Measurements from ENCODE around the gene SV2C.

GRCh38 chr5:76155536-76155935, 72.4 kb downstream of the SV2C start:
- no peak for TF ChIP-seq CTCF (IDR thresholded peaks at IDR 0.05)
- TF ChIP-seq EP300 (IDR thresholded peaks at IDR 0.05) = no peak

Measured in sigmoid colon (tissue), 4 donors.